H1 (cell line): ENCODE data around the gene PINLYP. TPM values are rescaled to one million over a fixed set of nuclear protein-coding genes. Genes with fewer than 3 reads are reported as not detected.

ENCODE experiments used
- CTCF ChIA-PET: fragments of 300-600 bp; sonication (Branson Sonifier 250); formaldehyde crosslinking; loops from one replicate; lab custom pipeline; 2021; ENCODE audit not compliant: partially characterized antibody; lab: Charles Lee
- POLR2A ChIA-PET: fragments of 300-600 bp; sonication (Branson Sonifier 250); formaldehyde crosslinking; loops from one replicate; lab custom pipeline; 2021; ENCODE audit warnings: inconsistent platforms; ENCODE audit not compliant: partially characterized antibody; lab: Charles Lee
- DNase-seq, 2 experiments: peaks; one replicate each; pipeline versions ENCODE4 v3.0.0 to v3.0.0-alpha.2; 2010 to 2022; ENCODE audit warnings: low spot score in 2 of 2, low read depth in 1 of 2, mixed read lengths in 1 of 2
- FAIRE-seq: peaks from 2 replicates; lab custom pipeline; 2011; peaks lifted over from hg19 to GRCh38; lab: Jason Lieb, UNC
- H2AFZ ChIP-seq: 2 replicates; pipeline ENCODE4 v1.8.1; 2012; ENCODE audit warnings: low read length, inconsistent platforms
- H2AK5ac ChIP-seq: 2 replicates; pipeline ENCODE4 v1.6.1; 2013; ENCODE audit warnings: low read depth, low read length
- H2BK120ac ChIP-seq: replicated peaks from 2 replicates; pipeline ENCODE3; 2013; ENCODE audit warnings: low read depth, low read length, inconsistent platforms
- H2BK12ac ChIP-seq: 2 replicates; pipeline ENCODE4 v1.6.1; 2013; ENCODE audit warnings: low read depth, low read length
- H2BK15ac ChIP-seq: 2 replicates; pipeline ENCODE4 v1.6.1; 2013; ENCODE audit warnings: low read length
- H2BK20ac ChIP-seq: 2 replicates; pipeline ENCODE4 v1.6.1; 2013; ENCODE audit warnings: low read length
- H2BK5ac ChIP-seq: 2 replicates; pipeline ENCODE4 v1.6.1; 2013; ENCODE audit warnings: low read depth, low read length
- H3K14ac ChIP-seq: 2 replicates; pipeline ENCODE4 v1.6.1; 2013; ENCODE audit warnings: inconsistent platforms; ENCODE audit not compliant: insufficient read length
- H3K18ac ChIP-seq: 2 replicates; pipeline ENCODE4 v1.6.1; 2013; ENCODE audit warnings: low read length; ENCODE audit errors: extremely low read depth
- H3K23ac ChIP-seq: 2 replicates; pipeline ENCODE4 v1.6.1; 2013; ENCODE audit warnings: inconsistent platforms; ENCODE audit not compliant: insufficient read length
- H3K23me2 ChIP-seq: 2 replicates; pipeline ENCODE4 v1.6.1; 2013; ENCODE audit warnings: low read depth, low read length
- H3K27ac ChIP-seq: 2 replicates; pipeline ENCODE4 v1.6.1; 2011; ENCODE audit warnings: low read depth, low read length, inconsistent platforms
- H3K27me3 ChIP-seq, 4 experiments: replicated peaks in 1 of 4; 1 replicate in 1 of 4; 2 replicates in 3 of 4; pipeline versions ENCODE4 v1.6.1 to v1.8.1; 2011 to 2013; ENCODE audit warnings: low read length in 3 of 4, mild to moderate bottlenecking in 3 of 4, inconsistent platforms in 2 of 4, mixed read lengths in 2 of 4, moderate library complexity in 1 of 4; ENCODE audit not compliant: control insufficient read depth in 3 of 4, insufficient read depth in 3 of 4; ENCODE audit errors: extremely low read depth in 1 of 4
- H3K36me3 ChIP-seq, 4 experiments: 2 replicates each; pipeline versions ENCODE4 v1.6.1 to v1.8.1; 2011 to 2013; ENCODE audit warnings: mild to moderate bottlenecking in 4 of 4, low read length in 3 of 4, moderate library complexity in 2 of 4, control low read depth in 1 of 4, inconsistent platforms in 1 of 4; ENCODE audit not compliant: insufficient read depth in 4 of 4, control insufficient read depth in 2 of 4
- H3K4ac ChIP-seq: replicated peaks from 2 replicates; pipeline ENCODE3; 2013; ENCODE audit warnings: low read length, low read depth, mixed read lengths, inconsistent platforms; ENCODE audit not compliant: insufficient read length
- H3K4me1 ChIP-seq, 4 experiments: replicated peaks in 1 of 4; 1 replicate in 1 of 4; 2 replicates in 3 of 4; pipeline versions ENCODE4 v1.6.1 to v1.8.1; 2011 to 2013; ENCODE audit warnings: low read length in 3 of 4, inconsistent platforms in 2 of 4, mixed read lengths in 1 of 4; ENCODE audit not compliant: insufficient read depth in 4 of 4, control insufficient read depth in 3 of 4
- H3K4me2 ChIP-seq, 2 experiments: 2 replicates each; pipeline versions ENCODE4 v1.6.1 to v1.8.1; 2011 to 2013; ENCODE audit warnings: low read depth in 2 of 2, low read length in 2 of 2, control low read depth in 1 of 2, inconsistent platforms in 1 of 2, mild to moderate bottlenecking in 1 of 2; ENCODE audit not compliant: insufficient read depth in 1 of 2
- H3K4me3 ChIP-seq, 4 experiments: fragments of 200-600, 300-600 bp in 1 of 4; sonication (generic), shearing (Covaris generic), sonication (Bioruptor Twin) in 1 of 4; 2 replicates each; pipeline versions ENCODE4 v1.5.1 to v1.8.1; 2011 to 2016; ENCODE audit warnings: low read length in 4 of 4, low read depth in 3 of 4, control low read depth in 2 of 4, inconsistent platforms in 2 of 4, mild to moderate bottlenecking in 2 of 4, mixed read lengths in 1 of 4, moderate library complexity in 1 of 4; ENCODE audit not compliant: insufficient read depth in 2 of 4; ENCODE audit errors: extremely low read depth in 1 of 4
- H3K56ac ChIP-seq: replicated peaks from 2 replicates; pipeline ENCODE3; 2013; ENCODE audit warnings: low read depth, mild to moderate bottlenecking, mixed read lengths, low read length, inconsistent platforms; ENCODE audit not compliant: insufficient read length
- H3K79me1 ChIP-seq: 2 replicates; pipeline ENCODE4 v1.6.1; 2013; ENCODE audit warnings: low read depth, low read length, control low read depth
- H3K79me2 ChIP-seq, 2 experiments: 2 replicates each; pipeline versions ENCODE4 v1.6.1 to v1.8.1; 2012 to 2013; ENCODE audit warnings: low read length in 2 of 2, mild to moderate bottlenecking in 2 of 2, inconsistent platforms in 1 of 2; ENCODE audit not compliant: insufficient read depth in 2 of 2, control insufficient read depth in 1 of 2
- H3K9ac ChIP-seq, 4 experiments: replicated peaks in 1 of 4; 1 replicate in 1 of 4; 2 replicates in 3 of 4; pipeline versions ENCODE4 v1.6.1 to v1.8.1; 2011 to 2013; ENCODE audit warnings: low read depth in 3 of 4, low read length in 3 of 4, control low read depth in 2 of 4, mild to moderate bottlenecking in 2 of 4, moderate library complexity in 2 of 4, inconsistent platforms in 1 of 4; ENCODE audit errors: extremely low read depth in 1 of 4
- H3K9me3 ChIP-seq, 2 experiments: 2 replicates each; pipeline versions ENCODE4 v1.6.1 to v1.8.1; 2012 to 2013; ENCODE audit warnings: mild to moderate bottlenecking in 2 of 2, moderate library complexity in 2 of 2, control low read depth in 1 of 2, inconsistent platforms in 1 of 2, low read depth in 1 of 2, low read length in 1 of 2, mixed read lengths in 1 of 2; ENCODE audit not compliant: insufficient read depth in 2 of 2
- H4K20me1 ChIP-seq, 2 experiments: replicated peaks in 1 of 2; 2 replicates each; pipeline versions ENCODE3 to v1.8.1; 2011 to 2013; ENCODE audit warnings: inconsistent platforms in 2 of 2, low read length in 2 of 2, mild to moderate bottlenecking in 1 of 2; ENCODE audit not compliant: insufficient read depth in 2 of 2, control insufficient read depth in 1 of 2
- H4K5ac ChIP-seq: 2 replicates; pipeline ENCODE4 v1.6.1; 2013; ENCODE audit warnings: low read length, low read depth, mixed read lengths, inconsistent platforms; ENCODE audit not compliant: insufficient read length
- H4K8ac ChIP-seq: 2 replicates; pipeline ENCODE4 v1.8.0; 2013; ENCODE audit warnings: mild to moderate bottlenecking, moderate library complexity, low read length, inconsistent platforms; ENCODE audit not compliant: insufficient read depth; ENCODE audit errors: extremely low read depth
- H4K91ac ChIP-seq: replicated peaks from 2 replicates; pipeline ENCODE3; 2013; ENCODE audit warnings: low read length, mixed read lengths, inconsistent platforms; ENCODE audit not compliant: insufficient read length
- CBX5 ChIP-seq: fragments of 300-800, 300-1000 bp; sonication (generic); IDR thresholded peaks from 2 replicates; pipeline ENCODE4 v1.7.1; 2016; ENCODE audit warnings: antibody characterized with exemption, low read length, low read depth
- CBX8 ChIP-seq: fragments of 300-800, 300-1000 bp; sonication (generic); IDR thresholded peaks from 2 replicates; pipeline ENCODE4 v1.7.1; 2016; ENCODE audit warnings: low read depth, low read length, borderline replicate concordance
- NRF1 ChIP-seq: IDR thresholded peaks from 2 replicates; pipeline ENCODE4 v1.6.1; 2011; ENCODE audit warnings: mild to moderate bottlenecking, low read depth, low read length, improper control_type of control experiment
- PHF8 ChIP-seq: fragments of 200-600 bp; sonication (generic); conservative IDR thresholded peaks from 2 replicates; pipeline ENCODE4 v1.7.1; 2012; ENCODE audit warnings: low read depth, mild to moderate bottlenecking, inconsistent platforms, low read length, moderate library complexity
- RFX5 ChIP-seq: IDR thresholded peaks from 2 replicates; pipeline ENCODE4 v1.6.1; 2011; ENCODE audit warnings: low read depth, low read length, improper control_type of control experiment, borderline replicate concordance
- RNF2 ChIP-seq: fragments of 200-900, 300-1000 bp; sonication (generic); IDR thresholded peaks from 2 replicates; pipeline ENCODE4 v1.7.1; 2016; ENCODE audit warnings: borderline replicate concordance, low read depth, mild to moderate bottlenecking, antibody characterized with exemption, low read length; ENCODE audit not compliant: poor library complexity, severe bottlenecking; ENCODE audit errors: missing control alignments
- SIRT6 ChIP-seq: IDR thresholded peaks from one replicate; pipeline ENCODE4 v1.7.1; 2012; ENCODE audit warnings: low read length, inconsistent platforms
- SP2 ChIP-seq: IDR thresholded peaks from 2 replicates; pipeline ENCODE4 v1.6.1; 2012; ENCODE audit warnings: mild to moderate bottlenecking, low read length, inconsistent platforms
- TAF1 ChIP-seq: IDR thresholded peaks from 2 replicates; pipeline ENCODE4 v1.6.1; 2011; ENCODE audit warnings: mild to moderate bottlenecking, low read depth, low read length
- TAF7 ChIP-seq: optimal IDR thresholded peaks from 2 replicates; pipeline ENCODE3; 2011; ENCODE audit warnings: low read depth, mild to moderate bottlenecking, inconsistent platforms, low read length, moderate library complexity, borderline replicate concordance
- WGBS, 2 experiments: shearing (Covaris generic) in 1 of 2; methylation state at CpG; one replicate each; pipeline versions ENCODE4 v1.1.6 to v1.1.7; 2013 to 2015; ENCODE audit warnings: low lambda C conversion rate in 2 of 2, mixed read lengths in 2 of 2, inconsistent platforms in 1 of 2, low coverage in 1 of 2, missing lambda C conversion rate in 1 of 2; ENCODE audit not compliant: insufficient replicate concordance in 2 of 2, insufficient coverage in 1 of 2, insufficient read length in 1 of 2; ENCODE audit errors: extremely low coverage in 1 of 2, missing lambda C conversion rate in 1 of 2; 5-methylcytosine and 5-hydroxymethylcytosine counted together
- polyA plus RNA-seq, 7 experiments: library from polyadenylated mRNA; depleted of rRNA in 3 of 7; stranded (reverse) in 5 of 7; unstranded in 2 of 7; fragments of >200 nt in 5 of 7; fragments of 200-250 nt in 2 of 7; gene quantifications; 1 replicate in 5 of 7; 2 replicates in 1 of 7; 4 replicates in 1 of 7; pipeline versions ENCODE4 v1.2.1 to v1.2.3, GENCODE V29; 2011 to 2013; ENCODE audit warnings: missing spikeins in 2 of 7, mixed read lengths in 2 of 7
- total RNA-seq: library from RNA; stranded (reverse); fragmentation: NEBNext Ultra II Directional; extraction: Animal tissue kit (Norgen Biotek cat#: 25700); gene quantifications from 2 replicates; pipeline ENCODE4 v1.2.1, GENCODE V29; 2021
- TF ChIP-seq, protein P1 (sequence below), 3 experiments: IDR thresholded peaks; 1 replicate in 2 of 3; 2 replicates in 1 of 3; pipeline versions ENCODE4 v1.5.1 to v1.6.1; 2011; ENCODE audit warnings: low read length in 3 of 3, mild to moderate bottlenecking in 3 of 3, inconsistent platforms in 2 of 3, low read depth in 1 of 3, moderate library complexity in 1 of 3; ENCODE audit not compliant: insufficient read depth in 1 of 3; ENCODE audit errors: control extremely low read depth in 1 of 3

The PINLYP gene
- total and polyA plus RNA-seq, 2 of the 8 experiments (the other 6 are each of a cell fraction or from before 2014, with no cell fraction given), result 7.5 to 31.3 TPM

DNA sequence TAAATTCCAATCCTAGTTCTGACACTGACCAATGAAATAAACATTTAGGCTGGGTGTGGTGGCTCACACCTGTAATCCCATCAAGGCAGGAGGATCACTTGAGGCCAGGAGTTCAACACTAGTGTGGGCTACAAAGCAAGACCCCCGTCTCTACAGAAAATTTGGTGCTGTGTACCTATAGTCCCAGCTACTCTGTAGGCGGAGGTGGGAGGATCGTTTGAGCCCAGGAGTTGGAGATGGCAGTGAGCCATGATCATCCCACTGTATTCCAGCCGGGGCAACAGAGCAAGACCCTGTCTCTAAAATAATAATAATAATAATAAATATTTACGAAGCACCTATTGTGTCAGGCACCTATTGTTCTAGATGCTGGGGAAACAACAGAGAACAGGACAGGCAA is 13.7 kb downstream of the PINLYP start:
- H3K36me3 ChIP-seq, result peaks cover 3 to 21% (median 10%) of the 10 kb centered on the region in 4 experiments; a peak in 5 of 8 replicates
- H3K4ac ChIP-seq, result no peak overlapping the region
- H2AK5ac ChIP-seq, result no peak overlapping the region
- H3K9ac ChIP-seq, result no peak overlapping the region
- H4K91ac ChIP-seq, result no peak overlapping the region
- no peak overlapping the region for H2BK120ac ChIP-seq
- no peaks in the 10 kb centered on the region for H3K9me3 ChIP-seq
- H3K4me2 ChIP-seq, result no peak overlapping the region
- H3K56ac ChIP-seq, result no peak overlapping the region
- no peak overlapping the region for H2AFZ ChIP-seq
- no peak overlapping the region for H2BK5ac ChIP-seq
- no peak overlapping the region for H4K8ac ChIP-seq
- ChIA-PET POLR2A (interaction anchor here (2.0 to 3.1 kb wide), 2 partner anchors 9 to 12 kb away, joined by 6 to 14 read pairs; no protein-coding TSS in a partner anchor), CTCF (interaction anchor here (0.6 to 2.8 kb wide), 6 partner anchors 12 to 1013 kb away, joined by 3 to 16 read pairs (median 5); no protein-coding TSS in a partner anchor)
- H2BK12ac ChIP-seq, result no peak overlapping the region
- peaks cover 7% of the 10 kb centered on the region in 2 experiments for H4K20me1 ChIP-seq
- no peak for DNase-seq
- 87% methylated on average over 5 of the region's 5 CpGs; no CpG with 5 or more reads in 1 of the 2 experiments for WGBS, 2 experiments
- H3K23me2 ChIP-seq, result no peaks in the 10 kb centered on the region
- H3K79me1 ChIP-seq, result no peaks in the 10 kb centered on the region; the same call in none of the 2 replicates
- no peak overlapping the region for H4K5ac ChIP-seq
- H3K4me1 ChIP-seq, result no peaks in the 10 kb centered on the region
- no peak overlapping the region for H3K14ac ChIP-seq
- H3K18ac ChIP-seq, result no peak overlapping the region
- H3K23ac ChIP-seq, result no peak overlapping the region
- no peak overlapping the region for H3K27ac ChIP-seq
- no peaks in the 10 kb centered on the region for H3K27me3 ChIP-seq
- H3K4me3 ChIP-seq, result no peak overlapping the region
- H2BK20ac ChIP-seq, result no peak overlapping the region
- H2BK15ac ChIP-seq, result no peak overlapping the region
- H3K79me2 ChIP-seq, result no peaks in the 10 kb centered on the region
- FAIRE-seq, result no peak
- TF ChIP-seq PHF8 (no peak), SP2 (no peak), NRF1 (no peak), TAF1 (no peak), SIRT6 (no peak), RNF2 (no peak), RFX5 (no peak), CBX8 (no peak), CBX5 (no peak), TAF7 (no peak)
- TF ChIP-seq, protein P1, sequence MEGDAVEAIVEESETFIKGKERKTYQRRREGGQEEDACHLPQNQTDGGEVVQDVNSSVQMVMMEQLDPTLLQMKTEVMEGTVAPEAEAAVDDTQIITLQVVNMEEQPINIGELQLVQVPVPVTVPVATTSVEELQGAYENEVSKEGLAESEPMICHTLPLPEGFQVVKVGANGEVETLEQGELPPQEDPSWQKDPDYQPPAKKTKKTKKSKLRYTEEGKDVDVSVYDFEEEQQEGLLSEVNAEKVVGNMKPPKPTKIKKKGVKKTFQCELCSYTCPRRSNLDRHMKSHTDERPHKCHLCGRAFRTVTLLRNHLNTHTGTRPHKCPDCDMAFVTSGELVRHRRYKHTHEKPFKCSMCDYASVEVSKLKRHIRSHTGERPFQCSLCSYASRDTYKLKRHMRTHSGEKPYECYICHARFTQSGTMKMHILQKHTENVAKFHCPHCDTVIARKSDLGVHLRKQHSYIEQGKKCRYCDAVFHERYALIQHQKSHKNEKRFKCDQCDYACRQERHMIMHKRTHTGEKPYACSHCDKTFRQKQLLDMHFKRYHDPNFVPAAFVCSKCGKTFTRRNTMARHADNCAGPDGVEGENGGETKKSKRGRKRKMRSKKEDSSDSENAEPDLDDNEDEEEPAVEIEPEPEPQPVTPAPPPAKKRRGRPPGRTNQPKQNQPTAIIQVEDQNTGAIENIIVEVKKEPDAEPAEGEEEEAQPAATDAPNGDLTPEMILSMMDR (IDR thresholded peaks at IDR 0.05; ENCODE audit: control extremely low read depth in 1 of 3, insufficient read depth in 1 of 3, low read depth in 1 of 3, low read length in 3 of 3), result no peak
